HepG2 (cell line): ENCODE measurements around the gene LZTFL1. TPM values are rescaled to one million over a fixed set of nuclear protein-coding genes. Genes with fewer than 3 reads are reported as not detected.

Source experiments
- ATAC-seq: fragments of 200-7000 bp; cut with Tn5 transposase; 3 replicates; pipeline ENCODE4 v1.9.1; 2020; ENCODE audit warnings: mild to moderate bottlenecking, moderate library complexity
- Bru-seq: library from RNA; stranded (reverse); fragments of 400-500 nt; gene quantifications from one replicate; lab custom pipeline; 2021; lab: Mats Ljungman, UMichigan
- BruChase-seq, 2 experiments: library from RNA; stranded (reverse); fragments of 400-500 nt; gene quantifications; one replicate each; lab custom pipeline; 2021; lab: Mats Ljungman, UMichigan
- BruUV-seq: library from RNA; stranded (reverse); fragments of 400-500 nt; replicated peaks from 2 replicates; lab custom pipeline; 2021; lab: Mats Ljungman, UMichigan
- CTCF ChIA-PET: fragments of 300-600 bp; formaldehyde crosslinking; extraction: SDS; loops from one replicate; lab custom pipeline; 2021; ENCODE audit warnings: low total read pairs, inconsistent platforms, low intra/inter-chr PET ratio; lab: Yijun Ruan, JAX
- POLR2A ChIA-PET: fragments of 350-600 bp; sonication (Branson Sonifier 250); formaldehyde crosslinking; loops from one replicate; lab custom pipeline; 2020; ENCODE audit warnings: antibody characterized with exemption, inconsistent platforms; lab: Yijun Ruan, JAX
- DNase-seq: peaks from one replicate; pipeline ENCODE4 v3.0.0-alpha.2; 2015; ENCODE audit warnings: low spot score
- FAIRE-seq: peaks from 3 replicates; lab custom pipeline; 2011; peaks lifted over from hg19 to GRCh38; lab: Jason Lieb, UNC
- H2AFZ ChIP-seq: one replicate; pipeline ENCODE4 v1.6.1; 2011; ENCODE audit warnings: low read length, inconsistent platforms
- H3K27ac ChIP-seq: fragments of 300-600 bp; 3 replicates; pipeline ENCODE4 v1.8.0; 2011; ENCODE audit warnings: mixed run types, mild to moderate bottlenecking, mixed read lengths, low read length, inconsistent platforms; ENCODE audit not compliant: insufficient read depth; ENCODE audit errors: extremely low read length
- H3K27me3 ChIP-seq, 2 experiments: fragments of 200-600 bp in 1 of 2; 2 replicates in 1 of 2; 3 replicates in 1 of 2; pipeline versions ENCODE4 v1.6.0 to v1.8.0; 2011; ENCODE audit warnings: low read length in 2 of 2, mild to moderate bottlenecking in 2 of 2, moderate library complexity in 2 of 2, inconsistent platforms in 1 of 2; ENCODE audit not compliant: insufficient read depth in 2 of 2, control insufficient read depth in 1 of 2
- H3K36me3 ChIP-seq, 2 experiments: fragments of 200-600 bp in 1 of 2; replicated peaks in 1 of 2; 2 replicates in 1 of 2; 3 replicates in 1 of 2; pipeline versions ENCODE4 v1.5.1 to v1.8.0; 2011; ENCODE audit warnings: low read length in 2 of 2, inconsistent platforms in 1 of 2; ENCODE audit not compliant: insufficient read depth in 2 of 2, control insufficient read depth in 1 of 2
- H3K4me1 ChIP-seq: 2 replicates; pipeline ENCODE4 v1.5.1; 2012; ENCODE audit warnings: low read length, inconsistent platforms; ENCODE audit not compliant: insufficient read depth
- H3K4me2 ChIP-seq: 2 replicates; pipeline ENCODE4 v1.6.0; 2011; ENCODE audit warnings: low read depth, low read length, inconsistent platforms
- H3K4me3 ChIP-seq, 3 experiments: fragments of 200-600 bp in 1 of 3; sonication (generic), shearing (Covaris generic) in 1 of 3; replicated peaks in 1 of 3; 2 replicates each; pipeline ENCODE4 v1.5.1; 2011 to 2016; ENCODE audit warnings: low read length in 3 of 3, inconsistent platforms in 2 of 3, low read depth in 2 of 3, mild to moderate bottlenecking in 2 of 3, control low read depth in 1 of 3, mixed read lengths in 1 of 3; ENCODE audit not compliant: insufficient read depth in 1 of 3
- H3K79me2 ChIP-seq: one replicate; pipeline ENCODE4 v1.6.1; 2011; ENCODE audit warnings: low read length, inconsistent platforms; ENCODE audit not compliant: insufficient read depth
- H3K9ac ChIP-seq: 2 replicates; pipeline ENCODE4 v1.6.0; 2011; ENCODE audit warnings: mild to moderate bottlenecking, low read depth, low read length, inconsistent platforms; ENCODE audit not compliant: insufficient read depth
- H3K9me3 ChIP-seq: 2 replicates; pipeline ENCODE4 v1.5.1; 2012; ENCODE audit warnings: mild to moderate bottlenecking, low read length
- H4K20me1 ChIP-seq: 2 replicates; pipeline ENCODE4 v1.6.0; 2011; ENCODE audit warnings: inconsistent platforms, mild to moderate bottlenecking, low read length, moderate library complexity; ENCODE audit not compliant: insufficient read depth
- CSRNP1 ChIP-seq: sonication (generic); formaldehyde crosslinking; IDR thresholded peaks from 2 replicates; pipeline ENCODE4 v1.8.1; 2023; ENCODE audit warnings: mild to moderate bottlenecking, missing genetic modification reagents
- FOXJ3 ChIP-seq: sonication (generic); formaldehyde crosslinking; IDR thresholded peaks from 2 replicates; pipeline ENCODE4 v1.4.0; 2020; ENCODE audit warnings: missing genetic modification reagents, mild to moderate bottlenecking, borderline replicate concordance
- GABPA ChIP-seq, 2 experiments: IDR thresholded peaks; 2 replicates each; pipeline ENCODE4 v1.6.1; 2011 to 2016; ENCODE audit warnings: low read depth in 2 of 2, low read length in 1 of 2, missing biosample characterization in 1 of 2, missing genetic modification characterization in 1 of 2
- GATAD1 ChIP-seq: IDR thresholded peaks from 2 replicates; pipeline ENCODE4 v1.6.1; 2016; ENCODE audit warnings: missing genetic modification reagents, missing compliant biosample characterization
- HDAC1 ChIP-seq: sonication (generic); formaldehyde crosslinking; IDR thresholded peaks from 2 replicates; pipeline ENCODE4 v1.5.1; 2020; ENCODE audit warnings: mild to moderate bottlenecking, missing genetic modification reagents
- HOXD1 ChIP-seq: sonication (generic); formaldehyde crosslinking; IDR thresholded peaks from 2 replicates; pipeline ENCODE4 v1.5.0; 2020; ENCODE audit warnings: missing genetic modification reagents
- MXI1 ChIP-seq: IDR thresholded peaks from 3 replicates; pipeline ENCODE4 v1.6.1; 2012; ENCODE audit warnings: low read depth, low read length, inconsistent platforms, borderline replicate concordance
- TMF1 ChIP-seq: sonication (generic); formaldehyde crosslinking; IDR thresholded peaks from 2 replicates; pipeline ENCODE4 v1.8.1; 2022; ENCODE audit warnings: low read depth, missing genetic modification reagents
- ZNF350 ChIP-seq: sonication (generic); formaldehyde crosslinking; IDR thresholded peaks from 2 replicates; pipeline ENCODE4 v1.4.0; 2020; ENCODE audit warnings: mild to moderate bottlenecking, low read depth, missing genetic modification reagents, borderline replicate concordance
- ZNF605 ChIP-seq: sonication (generic); formaldehyde crosslinking; IDR thresholded peaks from 2 replicates; pipeline ENCODE4 v1.8.0; 2022; ENCODE audit warnings: mild to moderate bottlenecking, missing genetic modification reagents
- ZNF883 ChIP-seq: sonication (generic); formaldehyde crosslinking; IDR thresholded peaks from 2 replicates; pipeline ENCODE4 v1.5.1; 2020; ENCODE audit warnings: mild to moderate bottlenecking, missing genetic modification reagents; ENCODE audit errors: not compliant biosample characterization
- WGBS: methylation state at CpG from one replicate; pipeline ENCODE4 v1.1.6; 2017; ENCODE audit warnings: low lambda C conversion rate; 5-methylcytosine and 5-hydroxymethylcytosine counted together
- in situ Hi-C: cut with HindIII; loops from 2 replicates; pipeline ENCODE4 v1.10.0; 2017; ENCODE audit warnings: low pct_unique_long_range_greater_than_20kb; ENCODE audit not compliant: extremely low pct_ligation_motif_present
- intact Hi-C: fragments of 100-400 bp; cut with micrococcal nuclease; formaldehyde crosslinking; loops from one replicate; pipeline ENCODE4 v1.10.0; 2022; ENCODE audit not compliant: unreplicated experiment
- long read RNA-seq, 2 experiments: library from RNA in 1 of 2; library from polyadenylated mRNA in 1 of 2; stranded (forward) in 1 of 2; unstranded in 1 of 2; transcript quantifications; one replicate each; pipeline ENCODE4 v2.0.0, GENCODE V29; 2019 to 2022
- polyA minus RNA-seq, 3 experiments: library from RNA; depleted of rRNA, polyadenylated mRNA; stranded (reverse); fragments of >200 nt; gene quantifications; 2 replicates each; pipeline ENCODE4 v1.2.3, GENCODE V29; 2011; ENCODE audit warnings: low replicate concordance in 1 of 3
- polyA plus RNA-seq, 8 experiments: library from polyadenylated mRNA; depleted of rRNA in 3 of 8; stranded (reverse) in 7 of 8; unstranded in 1 of 8; fragments of >200 nt; fragmentation: Illumina TruSeq in 4 of 8; extraction: Trizol in 4 of 8; gene quantifications; 2 replicates each; pipeline versions ENCODE4 v1.2.1 to v1.2.3, GENCODE V29; 2011 to 2016; ENCODE audit warnings: low read depth in 4 of 8, missing spikeins in 1 of 8, mixed read lengths in 1 of 8; ENCODE audit not compliant: insufficient read depth in 1 of 8
- total RNA-seq, 5 experiments: library from RNA; depleted of rRNA; stranded (reverse); fragments of >200 nt; fragmentation: Illumina TruSeq; extraction: Trizol; gene quantifications; 2 replicates each; pipeline ENCODE4 v1.2.3, GENCODE V29; 2016; ENCODE audit warnings: low read depth in 1 of 5
- TF ChIP-seq, protein P1 (sequence below): sonication (generic); formaldehyde crosslinking; IDR thresholded peaks from 2 replicates; pipeline ENCODE4 v1.5.1; 2020; ENCODE audit warnings: mild to moderate bottlenecking, moderate library complexity, missing genetic modification reagents

The LZTFL1 gene, protein sequence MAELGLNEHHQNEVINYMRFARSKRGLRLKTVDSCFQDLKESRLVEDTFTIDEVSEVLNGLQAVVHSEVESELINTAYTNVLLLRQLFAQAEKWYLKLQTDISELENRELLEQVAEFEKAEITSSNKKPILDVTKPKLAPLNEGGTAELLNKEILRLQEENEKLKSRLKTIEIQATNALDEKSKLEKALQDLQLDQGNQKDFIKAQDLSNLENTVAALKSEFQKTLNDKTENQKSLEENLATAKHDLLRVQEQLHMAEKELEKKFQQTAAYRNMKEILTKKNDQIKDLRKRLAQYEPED
- total RNA-seq (2016; rRNA removed; fragmentation: Illumina TruSeq; extraction: Trizol) = 16.6 and 27.3 TPM in 2 replicates
- total RNA-seq (2016; cell fraction: cytosol; rRNA removed; fragmentation: Illumina TruSeq; extraction: Trizol; ENCODE audit: low read depth) = 2.6 TPM in 2 replicates
- 18.6 and 27.9 TPM in 2 replicates for total RNA-seq (2016; cell fraction: insoluble cytoplasmic fraction; rRNA removed; fragmentation: Illumina TruSeq; extraction: Trizol)
- total RNA-seq (2016; cell fraction: membrane; rRNA removed; fragmentation: Illumina TruSeq; extraction: Trizol) = 7.0 and 7.7 TPM in 2 replicates
- 10.3 and 11.4 TPM in 2 replicates for total RNA-seq (2016; cell fraction: nucleus; rRNA removed; fragmentation: Illumina TruSeq; extraction: Trizol)
- polyA plus RNA-seq (2011; rRNA removed) = 14.6 and 17.2 TPM in 2 replicates
- polyA plus RNA-seq (2011; cell fraction: cytosol; rRNA removed) = 12.9 and 17.7 TPM in 2 replicates
- polyA plus RNA-seq (2011; cell fraction: nucleus; rRNA removed) = 10.4 and 11.6 TPM in 2 replicates
- 6.4 and 11.3 TPM in 2 replicates for polyA plus RNA-seq (2012)
- polyA plus RNA-seq (2016; cell fraction: cytosol; fragmentation: Illumina TruSeq; extraction: Trizol; ENCODE audit: low read depth) = 2.7 and 4.1 TPM in 2 replicates
- polyA plus RNA-seq (2016; cell fraction: insoluble cytoplasmic fraction; fragmentation: Illumina TruSeq; extraction: Trizol; ENCODE audit: low read depth) = 25.3 and 28.2 TPM in 2 replicates
- polyA plus RNA-seq (2016; cell fraction: membrane; fragmentation: Illumina TruSeq; extraction: Trizol; ENCODE audit: low read depth) = 5.7 and 6.5 TPM in 2 replicates
- polyA plus RNA-seq (2016; cell fraction: nucleus; fragmentation: Illumina TruSeq; extraction: Trizol; ENCODE audit: insufficient read depth, low read depth) = 12.6 and 13.8 TPM in 2 replicates
- 7.3 and 7.4 TPM in 2 replicates for polyA minus RNA-seq (2011; rRNA and poly(A)+ RNA removed; ENCODE audit: low replicate concordance)
- polyA minus RNA-seq (2011; cell fraction: cytosol; rRNA and poly(A)+ RNA removed) = 4.0 and 6.9 TPM in 2 replicates
- polyA minus RNA-seq (2011; cell fraction: nucleus; rRNA and poly(A)+ RNA removed) = 9.0 and 12.6 TPM in 2 replicates
- Bru-seq, nascent RNA = percentile 44 among the genes with signal in this experiment
- BruChase-seq, experiment 1, labeled RNA remaining after a 6-hour chase = percentile 46 among the genes with signal in this experiment
- percentile 47 among the genes with signal in this experiment for BruChase-seq, experiment 2, labeled RNA remaining after a 2-hour chase
- long read RNA-seq, experiment 1, full-length matches to known transcripts = 9 of 10 reads
- long read RNA-seq, experiment 1, partial matches to known transcripts = 0 of 10 reads
- long read RNA-seq, experiment 1, other reads (novel, unspliced or antisense) = 1 of 10 reads
- long read RNA-seq, experiment 2, full-length matches to known transcripts = 9 of 27 reads
- long read RNA-seq, experiment 2, partial matches to known transcripts = 7 of 27 reads
- long read RNA-seq, experiment 2, other reads (novel, unspliced or antisense) = 11 of 27 reads

GRCh38 chr3:45841757-45842491, at the start of gene LZTFL1:
Gene LZTFL1, minus strand, starts transcription at chr3:45842119. Its CDS starts 128 bp downstream, at chr3:45841991.
- CTCF ChIA-PET = no interaction called here
- peak within 1 kb of the TSS; percentile 55 for H2AFZ ChIP-seq
- FAIRE-seq = peak; percentile 96
- peak; percentile 97 for TF ChIP-seq HDAC1 (CRISPR knock-in tag)
- peak; percentile 93 for TF ChIP-seq MXI1
- peak; percentile 70; the same call in 1 of the 2 replicates for TF ChIP-seq CSRNP1 (CRISPR knock-in tag)
- peak; percentile 39; the same call in 1 of the 2 replicates for TF ChIP-seq ZNF605 (CRISPR knock-in tag)
- peak; percentile 49 for TF ChIP-seq ZNF883 (CRISPR knock-in tag)
- TF ChIP-seq HOXD1 (CRISPR knock-in tag) = peak; percentile 79
- peak; percentile 90 for TF ChIP-seq GATAD1 (CRISPR knock-in tag)
- peak; percentile 67; the same call in 1 of the 2 replicates for TF ChIP-seq FOXJ3
- TF ChIP-seq ZNF350 = peak; percentile 78; the same call in 1 of the 2 replicates
- TF ChIP-seq, protein P1, sequence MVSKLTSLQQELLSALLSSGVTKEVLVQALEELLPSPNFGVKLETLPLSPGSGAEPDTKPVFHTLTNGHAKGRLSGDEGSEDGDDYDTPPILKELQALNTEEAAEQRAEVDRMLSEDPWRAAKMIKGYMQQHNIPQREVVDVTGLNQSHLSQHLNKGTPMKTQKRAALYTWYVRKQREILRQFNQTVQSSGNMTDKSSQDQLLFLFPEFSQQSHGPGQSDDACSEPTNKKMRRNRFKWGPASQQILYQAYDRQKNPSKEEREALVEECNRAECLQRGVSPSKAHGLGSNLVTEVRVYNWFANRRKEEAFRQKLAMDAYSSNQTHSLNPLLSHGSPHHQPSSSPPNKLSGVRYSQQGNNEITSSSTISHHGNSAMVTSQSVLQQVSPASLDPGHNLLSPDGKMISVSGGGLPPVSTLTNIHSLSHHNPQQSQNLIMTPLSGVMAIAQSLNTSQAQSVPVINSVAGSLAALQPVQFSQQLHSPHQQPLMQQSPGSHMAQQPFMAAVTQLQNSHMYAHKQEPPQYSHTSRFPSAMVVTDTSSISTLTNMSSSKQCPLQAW = peak; percentile 55; the same call in 1 of the 2 replicates
- TF ChIP-seq TMF1 = 0 out of 2 replicates have a peak, but pooled peaks have one; percentile 58
- TF ChIP-seq GABPA (IDR thresholded peaks at IDR 0.05; ENCODE audit: low read depth, low read length) = peak; percentile 95
- peak; percentile 99 for TF ChIP-seq GABPA (CRISPR knock-in tag; IDR thresholded peaks at IDR 0.05; ENCODE audit: low read depth)

More at GRCh38 chr3:45841757-45842491, at the start of gene LZTFL1:
- no peaks in the 10 kb centered on the region; a peak in 1 of 5 replicates for H3K27me3 ChIP-seq
- H3K36me3 ChIP-seq = peaks cover 0 to 1% of the 10 kb centered on the region in 2 experiments; a peak in 1 of 5 replicates
- WGBS = 13% methylated on average over 36 of the region's 49 CpGs
- H3K4me2 ChIP-seq = peak within 1 kb of the TSS; percentile 80
- H4K20me1 ChIP-seq = no peaks in the 10 kb centered on the region
- peaks cover 7% of the 10 kb centered on the region; the same call in 1 of the 2 replicates for H3K9me3 ChIP-seq
- POLR2A ChIA-PET = no interaction called here
- H3K27ac ChIP-seq = peak within 1 kb of the TSS; percentile 33
- no TSS peak for BruUV-seq
- no peaks in the 10 kb centered on the region for H3K79me2 ChIP-seq
- DNase-seq (peak; percentile 93), ATAC-seq (peak; percentile 95)
- in situ Hi-C loops (no loop called here), intact Hi-C loops (no loop called here)
- H3K9ac ChIP-seq = peak within 1 kb of the TSS; percentile 74
- H3K4me1 ChIP-seq = peaks cover 16% of the 10 kb centered on the region
- H3K4me3 ChIP-seq = peak within 1 kb of the TSS; percentile 76 to 91 (median 88)
